Embryonic facial prominence (tissue), 1 donor: Measurements from ENCODE around the gene KIF4A.
"Not testable (repeated sequence)": the region's sequence is repeated elsewhere in the genome, so short reads cannot be mapped to it uniquely, and the experiment has no call there.

Source experiments
- DNase-seq: peaks from one replicate; pipeline ENCODE4 v3.0.0-alpha.2; 2016; ENCODE audit errors: extremely low spot score

KIF4A gene

DNA sequence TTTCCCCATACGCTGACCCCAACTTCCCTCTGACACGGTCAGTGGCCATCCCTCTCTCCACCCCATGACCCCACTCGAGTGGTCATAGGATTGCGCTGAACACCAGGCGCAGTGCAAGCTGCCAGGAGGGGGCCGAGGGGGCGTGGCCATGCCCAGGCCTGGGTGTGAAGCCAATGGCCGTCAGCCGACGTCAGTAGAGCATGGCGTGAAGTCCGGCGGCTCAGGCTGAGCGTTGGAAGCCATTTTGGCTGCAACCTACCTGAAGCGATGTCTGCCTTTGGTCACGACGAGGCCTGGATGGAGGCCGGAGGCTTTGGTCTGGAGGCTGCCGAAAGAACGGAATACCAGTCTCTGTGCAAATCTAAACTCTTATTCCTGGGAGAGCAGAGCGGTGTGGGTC lies 8.0 kb upstream of the KIF4A start, which contains the start of gene RAB41:
TSS of gene RAB41 (plus strand) at position 222 of the 400 bp plus-strand sequence. CDS start at position 268, 46 bp downstream.
- no peak for DNase-seq

GRCh38 chrX:70289168-70289792 lies 624 bp upstream of the KIF4A start:
- DNase-seq: no peak

GRCh38 chrX:70292788-70293187 lies 2.9 kb downstream of the KIF4A start:
- no peak for DNase-seq

GRCh38 chrX:70293621-70294020 lies 3.7 kb downstream of the KIF4A start:
- no peak for DNase-seq

GRCh38 chrX:70301716-70302115 lies 11.8 kb downstream of the KIF4A start:
- no peak for DNase-seq

DNA sequence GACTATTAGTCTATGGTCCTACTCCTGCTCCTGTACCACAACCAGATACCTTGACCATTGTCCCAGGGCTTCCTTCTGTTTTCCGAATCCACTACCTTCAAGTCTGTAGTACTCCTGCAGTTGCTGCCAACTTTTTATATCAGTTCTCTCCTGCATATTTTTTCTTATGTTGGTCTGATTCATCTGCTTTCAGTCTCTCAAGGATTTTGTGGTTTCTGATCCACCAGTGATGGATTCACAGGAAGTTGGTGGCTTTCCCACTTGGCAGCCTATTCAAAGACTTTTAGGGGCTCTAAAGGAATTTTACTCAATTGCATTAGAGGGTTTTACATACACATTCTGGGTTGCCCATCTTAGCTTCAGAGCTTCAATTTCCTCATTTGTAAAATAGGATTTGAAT lies 23.6 kb downstream of the KIF4A start:
- no peak for DNase-seq

DNA sequence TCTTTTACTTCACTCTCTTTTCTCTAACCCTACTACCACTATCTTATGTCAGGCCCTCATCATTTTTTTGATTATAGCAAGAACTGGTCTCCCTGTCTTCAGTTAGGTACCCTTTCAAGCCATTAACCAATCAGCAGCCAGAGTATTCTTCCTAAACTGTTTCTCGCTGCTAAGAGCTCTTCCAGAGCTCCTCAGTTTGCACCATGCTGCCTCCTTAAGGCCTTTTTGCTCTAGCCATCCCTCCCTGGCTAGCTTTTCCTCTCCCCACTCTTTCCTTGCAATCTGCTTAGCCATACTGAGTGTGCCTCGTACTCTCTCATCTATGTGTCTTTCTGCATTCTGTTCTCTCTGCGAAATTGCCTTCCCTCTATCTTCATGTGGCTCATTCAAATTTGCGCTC lies 32.9 kb downstream of the KIF4A start:
- DNase-seq: no peak

GRCh38 chrX:70323628-70324027 lies 33.7 kb downstream of the KIF4A start:
- DNase-seq: not testable (repeated sequence)

GRCh38 chrX:70324326-70324725 lies 34.4 kb downstream of the KIF4A start:
- DNase-seq: no peak

DNA sequence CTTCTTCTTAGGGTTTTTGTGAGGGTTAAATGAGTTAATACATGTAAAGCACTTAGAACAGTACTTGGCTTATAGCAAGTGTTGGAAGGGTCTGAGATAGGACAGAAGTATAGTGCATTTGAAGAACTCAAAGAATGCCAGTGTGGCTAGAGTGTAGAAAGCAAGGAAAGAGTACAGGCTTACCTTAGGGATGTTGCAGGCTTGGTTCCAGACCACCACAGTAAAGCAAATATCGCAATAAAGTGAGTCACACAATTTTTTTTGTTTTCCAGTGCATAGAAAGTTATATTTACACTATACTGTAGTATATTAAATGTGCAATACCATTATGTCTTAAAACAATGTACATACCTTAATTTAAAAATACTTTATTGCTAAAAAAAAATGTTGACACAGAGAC lies 41.3 kb downstream of the KIF4A start:
- no peak for DNase-seq

DNA sequence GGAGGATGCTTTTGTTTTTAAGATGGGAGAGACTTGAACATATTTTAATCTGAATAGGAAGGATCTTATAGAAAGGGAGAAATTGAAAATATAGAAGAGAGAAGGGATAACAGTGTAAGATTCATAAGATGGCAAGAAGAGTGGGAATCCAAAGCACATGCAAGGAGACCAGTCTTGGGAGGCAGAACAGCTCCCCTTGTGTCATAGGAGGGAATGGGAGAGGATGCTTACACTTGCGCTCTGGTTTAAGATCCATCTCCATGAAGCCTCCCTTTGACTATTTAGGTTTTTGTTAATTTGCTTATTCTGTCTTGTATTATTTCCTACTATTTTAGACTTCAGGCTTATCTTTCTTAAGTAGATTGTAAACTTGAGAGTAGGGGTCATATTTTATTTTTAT lies 42.7 kb downstream of the KIF4A start:
- DNase-seq: no peak

- DNase-seq: no peak
Measured at GRCh38 chrX:70336767-70337166, 46.9 kb downstream of the KIF4A start.

DNA sequence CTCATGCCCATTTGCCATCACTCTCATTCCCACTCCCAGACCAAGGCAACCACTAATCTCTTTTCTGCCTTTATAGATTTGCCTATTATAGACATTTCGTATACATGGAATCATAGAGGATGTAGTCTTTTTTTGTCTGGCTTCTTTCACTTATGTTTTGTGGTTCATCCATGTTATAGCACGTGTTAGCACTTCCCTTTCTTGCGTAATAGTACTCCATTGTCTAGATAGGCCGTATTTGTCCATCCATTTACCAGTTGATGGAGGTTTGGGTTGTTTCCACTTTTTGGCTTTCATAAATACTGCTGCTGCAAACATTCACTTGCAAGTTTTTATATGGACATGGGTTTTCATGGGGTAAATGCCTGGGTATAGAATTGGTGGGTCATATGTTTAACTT lies 48.4 kb downstream of the KIF4A start:
- no peak for DNase-seq

DNA sequence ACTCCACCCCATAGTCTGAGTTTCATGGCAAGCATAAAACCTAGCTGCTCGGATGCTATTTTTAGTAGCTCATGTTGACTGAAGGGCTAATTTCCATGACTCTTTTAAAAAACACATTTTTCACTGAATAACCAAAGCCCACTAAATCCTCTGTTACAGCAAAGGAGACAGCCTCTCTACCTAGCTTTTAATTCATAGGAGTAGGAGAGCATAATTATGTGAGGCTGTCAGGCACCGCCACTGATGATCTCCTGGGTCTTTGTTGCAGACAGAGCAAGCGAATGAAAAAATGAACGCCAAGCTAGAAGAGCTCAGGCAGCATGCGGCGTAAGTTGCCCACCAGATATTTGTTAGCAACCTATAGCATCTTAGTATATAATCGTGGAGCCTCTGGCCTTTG lies 53.5 kb downstream of the KIF4A start:
- DNase-seq: no peak

DNA sequence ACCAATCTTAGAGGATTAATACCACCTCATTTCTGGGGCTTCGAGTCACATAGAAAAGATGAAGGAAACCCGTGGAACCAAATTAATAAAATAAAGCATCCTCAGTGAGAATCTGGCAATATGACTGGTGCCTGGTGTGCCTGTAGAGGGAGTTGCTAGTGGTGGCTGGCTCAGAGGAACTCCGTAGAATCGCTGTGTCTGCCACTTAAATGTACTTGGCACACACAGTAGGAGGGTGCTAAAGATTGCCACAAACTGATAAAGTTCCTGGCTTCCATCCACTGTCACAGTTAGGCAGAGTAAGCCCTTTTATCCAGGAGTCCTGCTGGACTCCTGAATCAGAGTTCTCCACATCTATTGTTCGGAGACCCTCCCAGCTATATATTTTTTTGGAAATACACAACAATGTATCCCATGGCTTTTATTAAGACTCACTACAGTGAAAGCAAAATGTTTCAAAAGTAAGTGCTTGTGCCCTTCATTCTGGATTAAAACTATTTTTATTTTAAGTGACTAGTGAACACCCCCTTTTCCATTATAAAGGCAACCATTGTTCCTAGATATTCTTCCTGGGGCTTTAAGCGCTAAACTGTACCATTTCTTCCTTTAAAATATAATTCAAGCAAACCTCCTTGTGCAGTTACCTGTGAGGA lies 56.6 kb downstream of the KIF4A start:
- DNase-seq: no peak

- not testable (repeated sequence) for DNase-seq
Measured at GRCh38 chrX:70348825-70349224, 58.9 kb downstream of the KIF4A start.

GRCh38 chrX:70349367-70350125 lies 59.6 kb downstream of the KIF4A start:
- DNase-seq: not testable (repeated sequence)

DNA sequence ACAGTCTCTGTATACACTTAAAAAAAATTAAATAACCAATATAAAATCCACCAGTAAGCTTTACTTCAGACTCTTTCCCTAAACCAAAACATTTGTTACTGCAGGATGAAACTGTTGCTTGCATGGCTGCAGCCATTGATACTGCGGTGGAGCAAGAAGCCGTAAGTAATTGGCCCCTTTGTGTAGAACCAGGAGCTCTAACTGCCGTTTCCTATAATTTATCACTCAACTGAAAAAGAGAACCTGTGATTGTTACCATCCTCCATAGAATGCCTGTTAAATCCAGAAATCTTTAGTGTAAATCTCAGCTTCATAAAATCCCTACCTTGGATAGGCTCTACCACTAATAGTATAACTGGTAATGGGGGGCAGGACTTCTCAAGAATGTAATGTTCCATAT lies 62.6 kb downstream of the KIF4A start:
- no peak for DNase-seq

DNA sequence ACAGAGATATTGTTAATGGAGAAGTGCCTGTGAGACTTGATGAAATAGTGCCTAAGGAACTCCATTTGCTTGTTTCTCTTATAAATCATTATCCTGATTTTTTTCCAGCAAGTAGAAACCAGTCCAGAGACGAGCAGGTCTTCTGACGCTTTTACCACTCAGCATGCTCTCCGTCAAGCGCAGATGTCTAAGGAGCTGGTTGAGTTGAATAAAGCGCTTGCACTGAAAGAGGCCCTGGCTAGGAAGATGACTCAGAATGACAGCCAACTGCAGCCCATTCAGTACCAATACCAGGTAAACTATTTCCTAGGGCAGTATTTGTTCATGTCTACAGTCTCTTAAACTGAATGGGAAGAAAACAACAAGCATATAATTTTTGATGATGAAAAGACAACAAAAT lies 63.6 kb downstream of the KIF4A start:
- DNase-seq: no peak

- no peak for DNase-seq
Measured at GRCh38 chrX:70354716-70355115, 64.8 kb downstream of the KIF4A start.

GRCh38 chrX:70359458-70359857 lies 69.6 kb downstream of the KIF4A start:
- no peak for DNase-seq

DNA sequence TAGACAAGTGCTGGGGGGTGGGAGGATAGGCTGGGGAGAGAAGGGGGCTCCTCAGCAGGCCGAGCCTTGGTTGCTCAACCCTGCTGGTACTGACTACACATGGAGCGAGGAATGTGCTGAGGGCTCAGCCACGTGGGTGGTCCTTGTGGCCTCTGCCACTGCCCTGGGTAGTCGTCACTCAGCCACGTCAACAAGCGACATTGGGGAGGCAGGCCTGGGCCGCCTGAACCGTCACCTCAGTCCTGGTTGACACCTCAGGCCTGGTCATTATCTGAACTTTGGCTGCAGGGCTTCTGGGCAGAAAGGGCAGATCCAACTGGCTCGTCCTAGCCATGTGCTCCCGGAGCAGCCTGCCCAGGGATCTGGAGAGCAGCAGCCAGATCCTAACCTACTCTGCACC lies 70.5 kb downstream of the KIF4A start:
- DNase-seq: no peak

- DNase-seq: not testable (repeated sequence)
Measured at GRCh38 chrX:70368731-70369130, 78.8 kb downstream of the KIF4A start.
